DOHH2 (cell line): ENCODE measurements around the gene CPAMD8.

Source experiments
- CTCF ChIP-seq: fragments of 200-600 bp; sonication (generic); IDR thresholded peaks from one replicate; pipeline ENCODE4 v1.5.1; 2014; ENCODE audit warnings: antibody characterized with exemption, mild to moderate bottlenecking, low read depth, low read length; ENCODE audit not compliant: poor library complexity, severe bottlenecking
- EZH2phosphoT487 ChIP-seq: fragments of 200-600 bp; sonication (generic); IDR thresholded peaks from 2 replicates; pipeline ENCODE4 v1.6.1; 2017; ENCODE audit warnings: borderline replicate concordance, mild to moderate bottlenecking, antibody characterized with exemption, low read length, moderate library complexity, mixed read lengths

GRCh38 chr19:16919496-16919895, 107.1 kb downstream of the CPAMD8 start:
- TF ChIP-seq CTCF, result no peak
- no peak for TF ChIP-seq EZH2phosphoT487
